HG03558 (cell line): ENCODE data around the gene STXBP1.

Experiments
- ATAC-seq: cut with Tn5 transposase; IDR thresholded peaks from one replicate; pipeline ENCODE4 v1.9.1; 2021; ENCODE audit warnings: moderate number of reproducible peaks; ENCODE audit not compliant: unreplicated experiment; ENCODE audit errors: extremely low read depth

Gene STXBP1

DNA sequence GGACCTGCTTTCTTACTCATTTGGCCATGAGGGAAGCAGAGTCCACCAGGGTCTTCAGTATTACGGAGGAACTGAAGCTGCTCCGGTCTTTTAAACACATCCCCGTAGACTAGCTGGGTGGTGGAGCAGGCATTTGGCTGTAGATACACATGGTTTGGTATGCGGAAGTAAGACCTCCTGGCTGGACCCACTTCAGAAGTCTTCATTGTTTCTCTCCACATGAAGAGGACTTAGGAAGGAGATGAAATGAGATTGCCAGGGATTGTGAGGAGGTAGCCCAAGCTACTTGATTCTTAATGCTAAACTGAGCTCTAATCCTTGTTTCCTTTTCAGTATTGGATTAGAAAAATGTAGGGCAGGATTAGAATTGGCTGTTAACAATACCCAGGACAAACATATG is 32.9 kb downstream of the STXBP1 start:
- no peak for ATAC-seq

DNA sequence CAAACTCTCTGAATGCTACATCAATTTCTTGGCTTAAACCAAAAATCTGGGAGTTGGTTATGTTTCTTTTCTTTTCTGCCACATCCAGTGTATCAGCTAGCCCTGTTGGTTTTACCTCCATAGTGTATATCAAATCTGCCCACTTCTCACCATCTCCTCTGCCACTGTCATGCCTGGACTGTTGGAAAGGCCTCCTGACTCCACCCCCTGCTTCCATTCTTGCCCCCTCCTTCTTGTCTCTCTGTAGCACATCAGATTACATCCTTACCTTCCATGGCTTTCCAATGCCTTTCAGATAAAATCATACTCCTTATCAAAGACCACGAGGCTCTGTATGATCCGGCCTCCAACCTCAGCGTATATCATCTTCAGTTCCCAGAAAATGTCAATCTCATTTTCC is 35.4 kb downstream of the STXBP1 start:
- no peak for ATAC-seq

DNA sequence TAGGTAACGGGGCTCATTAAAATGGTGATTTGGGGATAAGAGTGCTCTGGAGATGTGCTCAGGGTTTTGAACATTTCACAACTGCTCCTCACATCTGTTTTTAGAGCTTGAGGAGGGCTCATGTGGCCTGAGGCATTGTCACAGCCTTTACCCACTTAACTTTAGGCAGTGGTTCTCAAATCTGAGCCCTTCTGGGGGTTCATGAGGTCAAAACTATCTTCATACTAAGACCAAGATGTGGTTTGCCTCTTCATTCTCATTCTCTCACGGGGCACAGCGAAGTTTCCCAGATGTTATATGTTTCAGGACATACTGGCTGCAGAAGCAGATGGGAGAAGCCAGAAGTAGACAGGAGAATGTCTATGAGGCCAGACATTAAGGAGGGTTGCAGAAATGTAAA is 38.4 kb downstream of the STXBP1 start:
- ATAC-seq = no peak

DNA sequence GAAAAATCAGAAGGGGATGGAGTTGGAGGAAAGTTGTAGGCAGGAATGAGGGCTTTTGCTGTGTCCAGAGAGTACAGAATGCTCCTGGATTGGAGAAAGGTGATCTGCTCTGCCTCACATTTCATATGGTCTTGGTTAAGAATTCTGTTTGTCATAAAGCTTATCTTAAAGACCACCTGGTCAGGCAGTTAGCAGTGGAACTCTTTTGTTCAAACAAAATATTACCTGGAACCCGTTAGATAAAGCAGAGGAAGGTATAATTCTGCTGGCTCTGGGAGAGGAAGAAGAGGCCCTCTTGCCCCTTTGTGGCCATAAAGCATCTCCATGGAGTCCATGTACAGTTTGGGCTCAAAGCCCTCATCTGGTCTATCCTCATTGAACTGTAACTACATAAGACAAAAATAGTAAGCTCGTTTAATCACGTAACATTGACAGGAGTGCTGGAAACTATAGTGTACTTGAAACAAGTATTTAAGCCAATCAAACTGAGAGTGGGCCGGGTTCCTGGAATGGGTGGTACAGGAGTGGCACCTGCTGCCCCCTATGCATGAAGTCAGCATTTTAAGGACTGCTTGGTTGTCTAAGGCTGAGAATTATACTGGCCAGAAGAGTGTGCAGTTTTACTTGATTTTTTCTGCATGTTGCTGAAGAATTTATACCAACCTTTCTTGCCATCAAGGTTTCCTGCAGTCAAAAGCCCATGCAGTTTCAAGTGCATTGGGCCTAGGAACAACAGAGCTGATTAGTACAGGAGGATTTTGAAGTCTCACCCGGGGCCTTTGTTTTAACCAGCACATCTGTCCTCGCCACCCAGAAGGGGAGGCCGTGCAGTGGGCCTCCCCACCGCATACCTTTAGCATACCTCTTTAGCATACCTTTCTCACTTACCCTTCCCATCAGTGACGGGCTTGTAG is 39.9 kb downstream of the STXBP1 start:
- ATAC-seq = no peak

DNA sequence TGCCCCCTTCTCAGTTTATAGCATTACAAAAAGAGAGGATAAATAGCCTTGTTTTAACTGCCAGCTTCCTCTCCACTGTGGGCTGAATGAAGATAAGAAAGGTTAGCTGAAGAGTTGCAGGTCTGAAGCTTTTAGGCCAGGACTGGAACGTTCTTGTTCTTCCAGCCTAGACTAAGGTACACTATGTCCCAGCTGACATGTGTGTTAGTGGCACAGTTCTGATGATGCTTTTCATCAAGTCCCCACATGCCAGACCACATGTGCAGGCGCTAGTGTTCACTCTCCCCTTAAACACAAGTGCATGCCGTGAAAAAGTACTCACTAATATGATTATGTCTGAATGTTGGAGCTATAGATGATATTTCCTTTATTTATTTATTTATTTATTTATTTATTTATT is 40.7 kb downstream of the STXBP1 start:
- ATAC-seq = no peak

DNA sequence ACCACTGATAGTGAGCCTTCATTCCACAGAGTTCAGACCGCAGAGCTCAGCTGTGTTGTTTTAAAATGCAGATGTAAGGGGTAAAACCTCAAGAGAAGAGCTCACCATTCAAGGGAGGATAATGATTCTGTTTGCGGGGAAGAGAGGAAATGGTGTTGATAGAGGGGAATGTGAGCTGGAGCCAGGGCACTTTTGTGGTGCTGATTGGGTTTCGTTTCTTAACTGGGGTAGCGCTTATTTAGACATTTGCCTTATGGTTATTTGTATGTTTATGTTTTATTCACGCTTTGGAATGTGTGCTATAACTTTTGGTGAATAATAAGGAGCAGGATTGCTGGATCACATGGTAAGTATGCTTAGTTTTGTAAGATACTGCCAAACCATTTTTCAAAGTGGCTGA is 42.5 kb downstream of the STXBP1 start:
- ATAC-seq = no peak

DNA sequence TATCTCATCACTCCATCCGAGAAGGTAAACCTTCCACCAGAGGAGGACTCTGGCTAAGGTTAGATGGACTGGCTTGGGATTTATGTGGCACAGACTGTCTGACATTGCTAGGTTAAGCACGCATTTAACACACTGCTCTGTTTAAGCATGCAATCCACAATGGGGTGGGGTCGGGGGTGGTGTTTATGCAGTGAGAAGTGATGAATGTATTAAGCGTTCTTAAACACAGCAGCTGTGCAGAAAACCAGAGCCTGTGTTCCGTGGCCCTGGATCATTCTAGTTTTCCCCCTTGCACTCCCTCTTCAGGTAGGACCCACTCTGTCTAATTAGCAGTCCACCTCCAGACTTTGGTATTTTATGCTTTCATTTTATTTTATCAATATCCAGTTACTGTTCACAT is 46.4 kb downstream of the STXBP1 start:
- no peak for ATAC-seq

DNA sequence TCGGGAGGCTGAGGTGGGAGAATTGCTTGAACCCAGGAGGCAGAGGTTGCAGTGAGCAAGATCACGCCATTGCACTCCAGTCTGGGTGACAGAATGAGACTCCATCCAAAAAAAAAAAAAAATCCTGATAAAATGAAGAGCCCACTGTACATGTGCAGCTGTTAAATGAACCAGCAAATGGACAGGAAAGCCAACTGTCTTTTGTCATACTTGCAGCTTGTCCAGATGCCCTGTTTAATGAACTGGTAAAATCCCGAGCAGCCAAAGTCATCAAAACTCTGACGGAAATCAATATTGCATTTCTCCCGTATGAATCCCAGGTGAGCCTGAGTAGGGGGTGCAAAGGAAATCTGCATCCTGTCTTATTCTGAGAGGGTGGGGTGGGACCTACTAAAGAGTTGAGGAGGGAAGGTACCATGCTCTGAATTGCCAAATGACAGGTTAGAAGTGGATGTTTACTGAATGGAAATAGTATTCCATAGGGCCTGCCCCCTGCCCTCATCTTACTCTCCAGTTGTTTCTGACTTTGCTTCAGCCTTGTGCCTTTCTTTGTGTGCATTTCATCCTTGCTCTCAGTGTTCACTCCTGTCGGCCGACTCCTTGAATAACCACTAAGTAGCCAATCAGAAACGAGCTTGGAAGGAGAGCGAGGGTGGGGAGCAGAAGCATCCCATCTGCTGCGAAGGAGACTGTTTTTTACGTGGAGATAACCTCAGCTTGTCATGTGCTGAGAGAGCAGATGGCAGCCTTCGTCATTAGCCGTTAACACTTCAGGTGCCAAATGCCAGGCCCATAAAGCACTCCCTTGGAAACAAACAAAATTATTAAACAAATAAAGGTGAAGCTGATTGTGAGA is 49.0 kb downstream of the STXBP1 start:
- no peak for ATAC-seq

DNA sequence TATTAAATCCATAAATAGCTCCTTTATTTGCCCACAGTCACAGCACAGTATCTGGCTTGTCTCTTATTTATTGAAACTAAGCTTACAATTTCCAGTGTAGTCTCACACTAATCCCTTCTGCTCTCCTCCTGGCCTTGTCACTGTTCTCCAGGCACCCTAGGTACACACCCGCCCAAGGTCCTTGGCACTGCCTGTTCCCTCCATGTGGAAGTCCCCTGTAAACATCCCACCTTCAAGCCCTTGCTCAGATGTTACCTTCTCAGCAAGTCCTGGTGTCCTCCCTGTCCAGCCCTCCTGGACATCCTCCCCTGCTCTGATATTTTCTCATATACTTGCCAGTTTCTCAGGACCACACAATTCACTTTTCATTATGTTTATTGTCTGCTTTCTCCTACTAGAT is 50.5 kb downstream of the STXBP1 start:
- ATAC-seq = no peak

DNA sequence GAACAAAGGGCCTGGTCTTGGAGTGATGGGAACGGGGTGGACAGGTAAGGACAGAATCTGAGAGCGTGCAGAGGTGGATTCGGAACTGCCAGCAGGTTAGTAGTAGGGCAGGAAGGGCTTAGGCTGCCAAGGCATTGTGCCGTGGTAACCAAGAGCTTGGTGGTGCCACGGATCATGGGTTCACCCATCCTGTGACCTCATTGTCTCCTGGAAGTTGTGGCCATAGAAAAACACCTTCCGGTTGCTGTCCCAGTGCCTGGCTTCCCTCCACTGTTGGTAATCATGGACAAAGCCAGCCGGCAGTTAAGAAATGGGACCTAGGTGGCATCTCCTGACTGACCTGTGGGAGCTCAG is 52.2 kb downstream of the STXBP1 start:
- no peak for ATAC-seq

DNA sequence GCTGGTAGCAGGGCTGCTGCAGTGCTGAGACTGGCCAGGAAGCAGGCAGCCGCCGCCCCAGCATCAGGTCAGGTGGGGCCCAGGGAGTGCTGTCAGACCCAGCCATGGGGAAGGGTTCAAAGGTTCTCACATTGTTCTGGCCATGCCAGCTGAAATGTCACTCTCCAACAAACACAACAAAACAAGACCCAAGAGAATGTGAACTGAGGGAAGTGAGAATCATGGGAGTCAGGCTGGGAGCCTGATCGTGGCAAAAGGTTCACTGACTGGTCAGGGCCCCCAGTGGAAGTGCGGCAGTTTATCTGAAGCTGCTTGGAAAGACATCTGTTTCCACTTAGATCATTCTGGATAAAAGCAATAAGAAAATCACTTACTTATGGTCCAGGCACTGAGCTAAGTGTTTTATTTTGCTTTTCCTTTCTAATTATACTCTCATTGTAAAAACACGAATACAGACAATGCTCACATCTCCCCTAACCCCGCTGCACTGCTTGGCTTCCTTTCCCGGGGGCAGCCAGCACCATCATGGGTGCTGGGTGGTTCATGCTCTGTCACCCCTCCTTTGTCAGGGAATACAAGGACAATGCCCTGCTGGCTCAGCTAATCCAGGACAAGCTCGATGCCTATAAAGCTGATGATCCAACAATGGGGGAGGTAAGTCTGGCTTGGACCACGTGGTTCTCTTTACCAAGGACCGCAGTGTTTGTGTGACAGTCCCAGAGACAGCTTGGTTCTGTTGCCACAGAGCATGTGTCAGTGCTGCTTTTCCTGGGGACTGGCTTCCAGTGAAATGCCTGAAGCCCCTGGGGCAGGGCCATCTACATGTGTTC is 52.8 kb downstream of the STXBP1 start:
- no peak for ATAC-seq

DNA sequence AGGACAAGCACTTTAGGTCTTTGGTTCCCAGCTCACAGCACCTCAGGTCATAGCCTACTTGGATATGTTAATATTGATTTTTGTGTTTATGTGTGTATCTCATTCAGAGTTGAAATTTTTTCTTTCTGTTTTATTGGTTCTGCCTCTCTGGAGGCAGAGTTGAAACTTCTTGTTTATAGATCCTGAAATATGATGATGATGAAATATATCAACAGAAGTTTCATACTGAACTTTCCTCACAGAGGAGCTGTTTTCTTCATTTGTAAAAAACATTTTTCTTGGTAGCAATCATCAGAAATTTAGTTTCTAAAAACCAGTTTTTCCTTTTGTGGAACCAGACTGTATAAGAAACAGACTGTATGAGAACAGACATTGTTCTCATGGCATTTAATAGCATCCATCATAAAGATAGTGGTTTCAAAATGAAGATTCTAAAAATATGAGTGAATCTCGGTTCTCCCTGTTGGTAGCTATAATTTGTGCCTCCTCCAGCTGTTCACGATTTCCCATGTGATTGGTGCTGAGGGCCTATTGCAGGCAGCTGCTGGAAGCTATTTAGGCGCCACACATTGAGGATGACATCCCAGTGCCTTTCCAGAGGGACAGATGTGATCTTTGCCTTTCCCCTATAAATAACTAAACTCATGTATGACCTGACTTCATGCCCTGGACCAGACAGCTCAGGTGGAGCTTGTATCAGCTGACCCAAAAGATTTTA is 55.2 kb downstream of the STXBP1 start:
- no peak for ATAC-seq

DNA sequence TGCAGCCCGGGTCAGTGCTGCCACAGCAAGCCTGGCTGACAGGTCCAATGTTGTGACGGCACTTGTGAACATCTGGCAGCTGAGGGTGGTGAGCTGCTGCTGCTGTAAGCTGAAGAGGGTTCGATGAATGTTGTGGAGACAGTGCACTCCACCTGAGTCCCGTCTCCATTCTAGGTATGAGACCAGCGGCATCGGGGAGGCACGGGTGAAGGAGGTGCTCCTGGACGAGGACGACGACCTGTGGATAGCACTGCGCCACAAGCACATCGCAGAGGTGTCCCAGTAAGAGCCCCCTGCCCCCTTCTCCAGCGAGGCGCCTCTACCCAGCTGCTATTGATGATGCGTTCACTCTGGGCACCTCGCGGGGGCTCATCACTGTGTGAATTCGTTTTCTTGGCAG is 55.8 kb downstream of the STXBP1 start:
- no peak for ATAC-seq

DNA sequence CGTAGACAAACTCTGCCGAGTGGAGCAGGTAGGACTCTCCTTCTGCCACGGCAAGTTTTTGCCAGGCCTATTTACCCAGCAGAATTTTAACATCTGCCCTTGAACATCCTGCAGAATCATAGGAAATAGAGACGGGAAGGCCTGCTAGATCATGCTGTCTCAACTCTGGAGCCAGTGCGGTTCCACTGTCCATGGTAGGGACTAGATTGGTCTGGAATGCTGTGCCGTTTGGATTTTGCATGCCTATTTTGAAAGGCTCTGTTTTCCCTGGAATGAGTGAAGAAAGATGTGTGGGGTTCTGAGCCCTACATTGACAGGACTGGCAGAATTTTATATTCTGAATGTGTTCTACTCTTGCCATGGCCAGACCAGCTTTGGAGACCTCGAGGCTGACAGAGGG is 61.2 kb downstream of the STXBP1 start:
- ATAC-seq = no peak

DNA sequence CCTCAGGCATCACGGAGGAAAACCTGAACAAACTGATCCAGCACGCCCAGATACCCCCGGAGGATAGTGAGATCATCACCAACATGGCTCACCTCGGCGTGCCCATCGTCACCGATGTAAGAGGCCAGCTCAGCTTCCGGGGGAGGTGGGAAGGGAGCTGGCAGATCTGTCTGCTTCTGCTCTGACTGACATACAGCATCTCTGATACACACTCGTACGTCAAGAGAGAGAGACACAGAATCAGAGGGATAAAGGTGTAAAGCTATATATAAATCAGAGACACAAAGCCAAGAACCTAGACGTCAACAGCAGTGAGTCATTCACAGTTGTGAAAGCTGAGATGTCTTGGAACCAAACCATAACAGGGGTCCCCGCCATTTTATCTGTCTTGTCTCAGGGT is 64.6 kb downstream of the STXBP1 start:
- ATAC-seq = no peak

DNA sequence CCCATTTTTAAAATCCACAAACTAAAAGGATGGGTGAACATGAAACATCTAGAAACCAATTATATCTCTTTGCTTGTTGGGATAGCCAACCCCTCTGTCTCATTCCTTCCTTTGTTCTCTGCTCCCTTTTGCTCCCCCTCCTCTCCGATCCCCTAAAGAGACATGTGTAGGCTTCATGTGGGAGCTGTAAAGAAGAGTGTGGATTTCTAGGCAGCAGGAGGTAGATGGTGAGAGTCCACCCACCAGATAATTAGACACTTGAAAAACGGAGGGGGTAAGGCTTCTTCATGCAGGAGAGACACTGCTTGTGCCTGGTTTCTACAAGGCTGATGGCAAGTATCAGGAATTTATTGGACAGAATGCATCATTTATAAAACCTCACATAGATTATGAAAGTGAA is 67.4 kb downstream of the STXBP1 start:
- ATAC-seq = no peak

DNA sequence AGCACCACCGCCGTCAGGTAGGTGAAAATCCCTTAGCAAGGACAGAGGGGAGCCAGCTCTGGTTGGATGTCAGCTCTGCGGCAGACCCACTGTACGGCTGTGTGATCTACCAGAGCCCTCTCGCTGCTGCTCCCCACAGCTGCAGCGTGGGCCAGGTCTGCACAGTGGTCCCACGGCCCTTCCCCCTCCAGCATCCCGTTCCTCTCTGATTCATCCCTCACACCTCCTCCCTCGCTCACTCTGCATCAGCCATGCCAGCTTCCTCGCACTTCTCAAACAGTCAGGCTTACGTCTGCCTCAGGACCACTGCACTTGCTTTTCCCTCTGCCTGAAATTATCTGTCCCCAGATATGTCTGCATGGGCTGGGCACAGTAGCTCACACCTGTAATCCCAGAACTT is 68.1 kb downstream of the STXBP1 start:
- ATAC-seq = no peak

DNA sequence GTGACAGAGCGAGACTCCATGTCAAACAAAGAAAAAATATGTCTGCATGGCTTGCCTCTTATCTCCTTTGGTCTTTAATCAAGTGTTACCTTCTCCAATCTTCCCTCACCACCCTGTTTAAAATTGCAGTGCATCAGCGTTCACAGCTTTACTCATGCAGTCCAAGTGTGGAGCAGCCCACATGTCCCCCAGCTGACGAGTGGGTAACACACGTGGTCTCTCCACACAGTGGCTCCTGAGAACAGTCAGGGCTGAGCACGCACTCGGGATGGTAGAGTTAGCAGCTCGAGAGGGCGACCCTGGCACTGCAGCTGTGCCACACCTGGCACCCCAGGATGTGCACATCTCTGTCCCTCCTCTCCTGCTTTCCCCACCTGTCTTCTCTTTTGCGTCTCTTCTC is 68.8 kb downstream of the STXBP1 start:
- no peak for ATAC-seq

DNA sequence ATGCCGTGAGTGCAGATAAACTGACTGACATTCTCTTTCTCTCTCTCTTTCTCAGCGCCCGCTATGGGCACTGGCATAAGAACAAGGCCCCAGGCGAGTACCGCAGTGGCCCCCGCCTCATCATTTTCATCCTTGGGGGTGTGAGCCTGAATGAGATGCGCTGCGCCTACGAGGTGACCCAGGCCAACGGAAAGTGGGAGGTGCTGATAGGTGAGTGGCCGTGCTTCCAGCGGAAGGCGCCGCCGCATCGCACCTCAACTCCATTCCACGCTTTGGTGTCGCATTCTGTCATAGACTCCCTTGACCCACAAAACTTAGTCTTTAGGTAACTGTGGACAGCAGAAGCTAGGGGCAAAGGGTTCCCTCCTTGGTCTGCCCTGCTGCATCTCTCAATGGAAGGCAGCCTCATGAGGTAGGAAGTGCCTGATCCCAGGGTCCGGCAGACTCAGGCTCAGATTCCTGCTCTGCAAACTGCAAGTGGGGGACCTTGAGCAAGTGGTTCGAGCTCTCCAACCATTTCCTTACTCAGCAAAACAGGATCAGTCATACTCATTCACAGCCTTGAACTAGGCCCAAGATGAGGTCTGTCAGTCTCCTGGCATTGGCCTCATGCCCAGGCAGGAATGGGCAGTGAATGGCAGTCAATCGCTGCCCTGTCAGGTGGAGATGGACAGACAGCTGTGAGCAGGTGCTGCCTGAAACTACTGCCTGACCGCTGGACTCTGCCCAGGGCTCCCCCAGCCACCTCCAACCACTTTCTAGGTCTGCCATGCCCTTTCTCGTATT is 70.5 kb downstream of the STXBP1 start:
- ATAC-seq = no peak
